Endothelial cell of umbilical vein (primary cell): Measurements from ENCODE around the gene ZBTB39. TPM values are rescaled to one million over a fixed set of nuclear protein-coding genes. Genes with fewer than 3 reads are reported as not detected.

Experiments
- BruUV-seq: library from RNA; stranded (reverse); fragments of 400-500 nt; replicated peaks from 2 replicates; lab custom pipeline; 2021; lab: Mats Ljungman, UMichigan
- CTCF ChIA-PET: fragments of 300-600, 350-600 bp; sonication (Branson Sonifier 250); formaldehyde crosslinking; loops from one replicate; lab custom pipeline; 2021; ENCODE audit warnings: antibody characterized with exemption, inconsistent platforms; lab: Charles Lee
- POLR2A ChIA-PET: fragments of 300-600, 350-600 bp; sonication (Branson Sonifier 250); formaldehyde crosslinking; loops from one replicate; lab custom pipeline; 2021; ENCODE audit warnings: antibody characterized with exemption, inconsistent platforms; lab: Charles Lee
- DNase-seq: peaks from one replicate; pipeline ENCODE4 v3.0.0-alpha.2; 2011; ENCODE audit warnings: low read depth, low spot score
- FAIRE-seq: peaks from 2 replicates; lab custom pipeline; 2011; peaks lifted over from hg19 to GRCh38; lab: Jason Lieb, UNC
- H2AFZ ChIP-seq: 2 replicates; pipeline ENCODE4 v1.6.0; 2012; ENCODE audit warnings: low read depth, low read length, control low read depth, inconsistent platforms
- H3K27ac ChIP-seq: 2 replicates; pipeline ENCODE4 v1.5.1; 2011; ENCODE audit warnings: low read depth, mild to moderate bottlenecking, control low read depth, low read length, moderate library complexity; ENCODE audit not compliant: insufficient read depth
- H3K27me3 ChIP-seq, 2 experiments: 2 replicates each; pipeline versions ENCODE4 v1.6.0 to v1.6.1; 2011; ENCODE audit warnings: low read length in 2 of 2, mixed read lengths in 1 of 2; ENCODE audit not compliant: control insufficient read depth in 2 of 2, insufficient read depth in 2 of 2
- H3K36me3 ChIP-seq, 2 experiments: 2 replicates in 1 of 2; 3 replicates in 1 of 2; pipeline ENCODE4 v1.5.1; 2011; ENCODE audit warnings: low read length in 2 of 2, mild to moderate bottlenecking in 1 of 2, moderate library complexity in 1 of 2; ENCODE audit not compliant: control insufficient read depth in 2 of 2, insufficient read depth in 2 of 2; ENCODE audit errors: extremely low read depth in 1 of 2
- H3K4me1 ChIP-seq: 3 replicates; pipeline ENCODE4 v1.5.1; 2011; ENCODE audit warnings: mild to moderate bottlenecking, low read length; ENCODE audit not compliant: control insufficient read depth, insufficient read depth; ENCODE audit errors: extremely low read depth
- H3K4me2 ChIP-seq: 2 replicates; pipeline ENCODE4 v1.6.1; 2011; ENCODE audit warnings: low read length, control low read depth, mixed read lengths; ENCODE audit not compliant: insufficient read depth
- H3K4me3 ChIP-seq, 3 experiments: fragments of 200-600 bp in 1 of 3; sonication (generic), shearing (Covaris generic) in 1 of 3; replicated peaks in 1 of 3; 2 replicates each; pipeline ENCODE4 v1.5.1; 2011 to 2016; ENCODE audit warnings: control low read depth in 3 of 3, low read length in 3 of 3, mild to moderate bottlenecking in 2 of 3, inconsistent platforms in 1 of 3, low read depth in 1 of 3, moderate library complexity in 1 of 3; ENCODE audit not compliant: insufficient read depth in 1 of 3
- H3K79me2 ChIP-seq: 2 replicates; pipeline ENCODE4 v1.6.0; 2012; ENCODE audit warnings: low read length, inconsistent platforms; ENCODE audit not compliant: control insufficient read depth, insufficient read depth
- H3K9ac ChIP-seq: replicated peaks from 2 replicates; pipeline ENCODE3; 2011; ENCODE audit warnings: low read length, control low read depth; ENCODE audit not compliant: insufficient read depth; ENCODE audit errors: extremely low read depth
- H3K9me1 ChIP-seq: replicated peaks from 3 replicates; pipeline ENCODE4 v1.6.0; 2011; ENCODE audit warnings: mild to moderate bottlenecking, low read length; ENCODE audit not compliant: control insufficient read depth, insufficient read depth; ENCODE audit errors: extremely low read depth
- H3K9me3 ChIP-seq: replicated peaks from 2 replicates; pipeline ENCODE4 v1.5.1; 2012; ENCODE audit warnings: low read length, inconsistent platforms; ENCODE audit not compliant: control insufficient read depth, insufficient read depth
- H4K20me1 ChIP-seq: replicated peaks from 2 replicates; pipeline ENCODE3; 2011; ENCODE audit warnings: mild to moderate bottlenecking, low read length; ENCODE audit not compliant: control insufficient read depth, insufficient read depth; ENCODE audit errors: extremely low read depth
- CTCF ChIP-seq, 2 donors: IDR thresholded peaks; 1 replicate in 1 of 2; 2 replicates in 1 of 2; pipeline ENCODE4 v1.5.1; 2011; ENCODE audit warnings: low read length in 2 of 2, mild to moderate bottlenecking in 2 of 2, moderate library complexity in 2 of 2, control low read depth in 1 of 2, inconsistent platforms in 1 of 2, low read depth in 1 of 2; ENCODE audit not compliant: insufficient read depth in 1 of 2; ENCODE audit errors: extremely low read depth in 1 of 2
- EZH2 ChIP-seq: IDR thresholded peaks from 2 replicates; pipeline ENCODE4 v1.6.1; 2012; ENCODE audit warnings: borderline replicate concordance, low read depth, mild to moderate bottlenecking, moderate library complexity, low read length, inconsistent platforms; ENCODE audit not compliant: severe bottlenecking
- FOS ChIP-seq: IDR thresholded peaks from 2 replicates; pipeline ENCODE4 v1.6.1; 2011; ENCODE audit warnings: mild to moderate bottlenecking, low read length, moderate library complexity, borderline replicate concordance; ENCODE audit not compliant: insufficient read depth
- GATA2 ChIP-seq: IDR thresholded peaks from 2 replicates; pipeline ENCODE4 v1.7.0; 2011; ENCODE audit warnings: low read depth, mild to moderate bottlenecking, moderate library complexity, mixed read lengths, low read length; ENCODE audit not compliant: insufficient read length, insufficient read depth
- JUN ChIP-seq: IDR thresholded peaks from 2 replicates; pipeline ENCODE4 v1.6.1; 2011; ENCODE audit warnings: borderline replicate concordance, low read depth; ENCODE audit not compliant: insufficient read length, insufficient read depth
- MYC ChIP-seq: IDR thresholded peaks from one replicate; pipeline ENCODE4 v1.6.1; 2011; ENCODE audit warnings: mild to moderate bottlenecking, low read depth, low read length
- POLR2A ChIP-seq: IDR thresholded peaks from 2 replicates; pipeline ENCODE4 v1.6.1; 2012; ENCODE audit warnings: low read depth, mild to moderate bottlenecking, control low read depth, low read length
- POLR2AphosphoS5 ChIP-seq: IDR thresholded peaks from 2 replicates; pipeline ENCODE4 v1.6.1; 2012; ENCODE audit warnings: low read depth, mild to moderate bottlenecking, control low read depth, low read length, moderate library complexity; ENCODE audit not compliant: insufficient read depth
- dilution Hi-C: fragments of 300-500 bp; cut with MboI; formaldehyde crosslinking; loops from one replicate; pipeline ENCODE4 v1.15.0; 2019; ENCODE audit warnings: low sequenced_read_pairs; ENCODE audit not compliant: extremely low pct_ligation_motif_present
- intact Hi-C: fragments of 100-400 bp; cut with micrococcal nuclease; formaldehyde crosslinking; loops from one replicate; pipeline ENCODE4 v1.10.0; 2022
- polyA plus RNA-seq, 4 experiments: library from polyadenylated mRNA; depleted of rRNA in 3 of 4; stranded (reverse) in 3 of 4; unstranded in 1 of 4; fragments of >200 nt; gene quantifications; 2 replicates each; pipeline versions ENCODE4 v1.2.1 to v1.2.3, GENCODE V29; 2011 to 2012; ENCODE audit warnings: missing spikeins in 1 of 4
- total RNA-seq: library from RNA; stranded (reverse); gene quantifications from 2 replicates; pipeline ENCODE4 v1.2.3, GENCODE V29; 2021
- TF ChIP-seq, protein P1 (sequence below): IDR thresholded peaks from 2 replicates; pipeline ENCODE4 v1.6.1; 2011; ENCODE audit not compliant: insufficient read depth, insufficient read length

Gene ZBTB39
- total and polyA plus RNA-seq, 2 donors (not counting 3 experiments of a cell fraction or from before 2014, with no cell fraction given) = 5.9 to 8.5 TPM

DNA sequence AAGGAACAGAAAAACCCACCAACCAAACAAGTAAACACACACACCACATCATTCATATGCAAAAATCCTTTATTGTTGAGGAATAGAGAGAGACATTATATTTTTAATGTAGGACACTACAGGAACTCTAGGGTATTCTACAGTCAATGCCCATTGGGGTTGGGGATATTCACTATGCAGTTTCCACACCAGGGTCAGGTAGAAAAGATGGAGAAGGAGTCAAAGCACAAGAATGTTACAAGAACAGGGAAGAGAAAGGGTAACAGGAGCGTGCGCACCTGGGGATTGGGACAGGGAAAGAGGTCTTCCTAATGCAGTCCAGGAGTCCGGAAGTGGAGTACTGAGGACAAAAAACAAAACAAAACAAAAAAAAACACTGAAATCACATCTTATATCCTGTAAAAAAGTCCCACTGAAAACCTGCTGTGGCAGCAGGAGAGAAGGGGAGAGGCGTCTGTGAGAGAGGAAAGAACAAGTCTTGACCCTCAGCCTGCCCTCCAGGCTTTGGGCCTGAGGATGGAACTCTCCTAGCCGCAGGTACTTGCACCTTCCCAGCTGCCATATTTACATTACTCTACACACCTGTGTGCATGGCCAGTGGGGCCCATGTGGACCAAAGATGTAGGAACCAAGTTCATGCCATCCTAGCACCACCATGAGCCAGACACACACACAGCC lies 3.7 kb upstream of the ZBTB39 start:
- Histone ChIP-seq H3K4me2 (no peak overlapping the region), H2AFZ (no peak overlapping the region), H4K20me1 (no peaks in the 10 kb centered on the region), H3K27ac (no peak overlapping the region), H3K9me1 (no peaks in the 10 kb centered on the region), H3K4me3 (no peak overlapping the region), H3K36me3 (no peaks in the 10 kb centered on the region), H3K27me3 (peaks cover 18 to 24% of the 10 kb centered on the region in 2 experiments), H3K4me1 (peaks cover 8% of the 10 kb centered on the region), H3K9ac (no peak overlapping the region), H3K9me3 (no peaks in the 10 kb centered on the region), H3K79me2 (peaks cover 9% of the 10 kb centered on the region)
- no peak for DNase-seq
- FAIRE-seq = no peak
- CTCF ChIA-PET = interaction anchor here (1.3 to 5.5 kb wide), 4 partner anchors 22 to 102 kb away, joined by 3 to 32 read pairs (median 4); partner anchors contain the start of gene STAT6
- intact Hi-C loops = no loop called here
- dilution Hi-C loops = no loop called here
- BruUV-seq = no TSS peak
- TF ChIP-seq POLR2A = no peak
- no peak for TF ChIP-seq MYC
- no peak for TF ChIP-seq JUN
- TF ChIP-seq CTCF (IDR thresholded peaks at IDR 0.05; ENCODE audit: extremely low read depth in 1 of 2, insufficient read depth in 1 of 2, low read depth in 1 of 2, low read length in 2 of 2) = no peak
- TF ChIP-seq, protein P1, sequence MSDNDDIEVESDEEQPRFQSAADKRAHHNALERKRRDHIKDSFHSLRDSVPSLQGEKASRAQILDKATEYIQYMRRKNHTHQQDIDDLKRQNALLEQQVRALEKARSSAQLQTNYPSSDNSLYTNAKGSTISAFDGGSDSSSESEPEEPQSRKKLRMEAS = no peak
- no peak for TF ChIP-seq POLR2AphosphoS5
- TF ChIP-seq GATA2 = no peak
- TF ChIP-seq EZH2 = no peak
- TF ChIP-seq FOS = no peak
- POLR2A ChIA-PET = no interaction called here
